ENCODE data around the gene ERO1A.
A peak's percentile ranks its signal among the peaks of the same experiment; 100 is the strongest.

The ERO1A gene

GRCh38 chr14:52700701-52701172, 5.4 kb upstream of the ERO1A start:
- no peak for DNase-seq (ENCODE audit: low read depth)

- peak; percentile 48 for DNase-seq (ENCODE audit: low read depth)
Observed at GRCh38 chr14:52694761-52695480, 437 bp downstream of the ERO1A start.

GRCh38 chr14:52693532-52693931, 1.8 kb downstream of the ERO1A start:
- DNase-seq (ENCODE audit: low read depth): no peak

- DNase-seq (ENCODE audit: low read depth): no peak
Observed at GRCh38 chr14:52693036-52693435, 2.3 kb downstream of the ERO1A start.

GRCh38 chr14:52692248-52692962, 3.0 kb downstream of the ERO1A start:
- peak; percentile 92 for DNase-seq (ENCODE audit: low read depth)

- no peak for DNase-seq (ENCODE audit: low read depth)
Observed at GRCh38 chr14:52690983-52691760, 4.2 kb downstream of the ERO1A start.

- DNase-seq (ENCODE audit: low read depth): no peak
Observed at GRCh38 chr14:52686176-52686575, 9.2 kb downstream of the ERO1A start.

- DNase-seq (ENCODE audit: low read depth): no peak
Observed at GRCh38 chr14:52683985-52684520, 11.3 kb downstream of the ERO1A start.

GRCh38 chr14:52678591-52678990, 16.8 kb downstream of the ERO1A start:
- DNase-seq (ENCODE audit: low read depth): no peak

GRCh38 chr14:52663850-52664249, 31.5 kb downstream of the ERO1A start:
- no peak for DNase-seq (ENCODE audit: low read depth)

- no peak for DNase-seq (ENCODE audit: low read depth)
Observed at GRCh38 chr14:52661314-52661713, 34.0 kb downstream of the ERO1A start.

- DNase-seq (ENCODE audit: low read depth): no peak
Observed at GRCh38 chr14:52660832-52661231, 34.5 kb downstream of the ERO1A start.

GRCh38 chr14:52660325-52660724, 35.0 kb downstream of the ERO1A start:
- no peak for DNase-seq (ENCODE audit: low read depth)

GRCh38 chr14:52656905-52657304, 38.5 kb downstream of the ERO1A start:
- no peak for DNase-seq (ENCODE audit: low read depth)

GRCh38 chr14:52650774-52651173, 44.6 kb downstream of the ERO1A start:
- peak; percentile 42 for DNase-seq (ENCODE audit: low read depth)

- DNase-seq (ENCODE audit: low read depth): no peak
Observed at GRCh38 chr14:52649511-52649910, 45.8 kb downstream of the ERO1A start.

- DNase-seq (ENCODE audit: low read depth): no peak
Observed at GRCh38 chr14:52641745-52642144, 53.6 kb downstream of the ERO1A start.

- DNase-seq (ENCODE audit: low read depth): no peak
Observed at GRCh38 chr14:52640137-52640536, 55.2 kb downstream of the ERO1A start.

GRCh38 chr14:52619687-52620086, 75.7 kb downstream of the ERO1A start:
- DNase-seq (ENCODE audit: low read depth): no peak

GRCh38 chr14:52618602-52619001, 76.8 kb downstream of the ERO1A start:
- DNase-seq (ENCODE audit: low read depth): no peak

- DNase-seq (ENCODE audit: low read depth): no peak
Observed at GRCh38 chr14:52610187-52610586, 85.2 kb downstream of the ERO1A start.

GRCh38 chr14:52609445-52610044, 85.8 kb downstream of the ERO1A start:
- no peak for DNase-seq (ENCODE audit: low read depth)
